H1 (cell line): Measurements from ENCODE around the gene PRKCH.

ENCODE experiments used
- CTBP2 ChIP-seq: IDR thresholded peaks from 2 replicates; pipeline ENCODE4 v1.7.0; 2011; ENCODE audit warnings: borderline replicate concordance, mild to moderate bottlenecking, moderate library complexity, mixed read lengths, low read length; ENCODE audit not compliant: insufficient read depth, insufficient read length
- KDM1A ChIP-seq: fragments of 200-600, 300-600 bp; sonication (generic); IDR thresholded peaks from 2 replicates; pipeline ENCODE4 v1.7.1; 2016; ENCODE audit warnings: mild to moderate bottlenecking, low read length, borderline replicate concordance
- SP1 ChIP-seq: IDR thresholded peaks from 2 replicates; pipeline ENCODE4 v1.6.1; 2011; ENCODE audit warnings: low read depth, low read length
- SRF ChIP-seq: IDR thresholded peaks from 2 replicates; pipeline ENCODE4 v1.6.1; 2011; ENCODE audit warnings: mild to moderate bottlenecking, low read depth, low read length, moderate library complexity
- TF ChIP-seq, protein P1 (sequence below): IDR thresholded peaks from 2 replicates; pipeline ENCODE4 v1.6.1; 2012; ENCODE audit warnings: inconsistent platforms

- TF ChIP-seq SP1 (no peak), SRF (no peak), CTBP2 (no peak), KDM1A (no peak)
- TF ChIP-seq, protein P1, sequence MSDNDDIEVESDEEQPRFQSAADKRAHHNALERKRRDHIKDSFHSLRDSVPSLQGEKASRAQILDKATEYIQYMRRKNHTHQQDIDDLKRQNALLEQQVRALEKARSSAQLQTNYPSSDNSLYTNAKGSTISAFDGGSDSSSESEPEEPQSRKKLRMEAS, result no peak
Measured at GRCh38 chr14:61429316-61429715, 107.9 kb downstream of the PRKCH start.
